HT-29 (cell line): Measurements from ENCODE around the gene LRRC56. TPM values are rescaled to one million over a fixed set of nuclear protein-coding genes. Genes with fewer than 3 reads are reported as not detected.
A peak's percentile ranks its signal among the peaks of the same experiment; 100 is the strongest.

Experiments
- DNase-seq: peaks from one replicate; pipeline ENCODE4 v3.0.0-alpha.2; 2015; ENCODE audit warnings: low spot score
- total RNA-seq: library from RNA; depleted of rRNA; stranded (reverse); fragments of >200 nt; shearing (Covaris generic); gene quantifications from 2 replicates; pipeline ENCODE4 v1.2.3, GENCODE V29; 2014

LRRC56 gene
- total RNA-seq, 1 experiment from 2014 or later, result 10.0 TPM

DNA sequence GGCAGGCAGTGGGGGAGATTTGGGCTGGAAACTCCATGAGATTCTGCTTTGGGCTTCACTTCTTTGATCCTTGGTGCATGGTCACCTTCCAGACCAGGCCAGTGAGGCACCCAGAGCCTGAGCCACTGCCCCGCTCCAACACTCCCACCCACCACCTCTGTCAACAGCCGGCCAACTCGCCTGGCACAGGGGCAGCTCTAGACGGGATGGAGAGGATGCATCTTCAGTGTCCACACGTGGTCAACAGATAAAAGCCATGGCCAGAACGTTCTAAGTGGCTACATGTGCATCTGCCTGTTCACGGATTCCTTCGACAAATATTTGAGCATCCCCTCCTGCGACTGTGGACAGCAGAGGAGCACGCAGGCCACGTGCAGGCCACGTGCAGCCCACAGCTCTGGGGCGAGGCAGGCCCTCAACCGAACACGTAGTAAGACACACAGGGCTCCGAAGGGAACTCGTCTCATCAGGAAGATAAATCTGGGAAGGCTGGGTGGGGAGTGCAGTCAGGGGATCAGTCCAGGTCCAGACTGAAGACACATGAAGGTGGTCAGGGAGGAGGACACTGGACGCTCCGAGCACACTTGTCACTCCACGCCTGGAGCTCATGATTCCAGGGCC lies 1.2 kb downstream of the LRRC56 start:
- no peak for DNase-seq

DNA sequence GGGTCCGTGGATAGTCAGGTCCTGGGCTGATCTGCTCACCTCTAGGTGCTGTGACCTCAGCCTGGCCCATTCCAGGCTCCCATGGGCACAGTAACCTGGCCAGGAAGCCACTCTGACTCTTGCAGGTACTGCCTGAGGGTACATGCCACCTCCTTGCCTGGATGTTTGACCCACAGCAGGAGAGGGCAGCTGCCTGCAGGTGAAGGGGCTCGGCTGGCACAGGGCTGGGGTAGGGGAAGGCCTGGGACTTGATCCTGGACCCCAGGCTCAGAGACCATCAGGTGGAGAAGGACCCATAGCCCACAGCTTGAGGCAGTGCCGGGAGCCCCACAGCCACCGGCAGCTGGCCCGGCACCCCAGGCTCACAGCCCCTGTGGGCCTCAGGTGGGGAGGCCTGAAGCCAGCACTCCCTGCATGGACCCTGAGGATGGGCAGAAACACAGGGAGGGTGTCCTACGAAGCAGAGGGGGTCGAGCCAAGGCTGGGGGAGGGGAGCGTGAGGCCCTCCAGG lies 2.7 kb downstream of the LRRC56 start:
- no peak for DNase-seq

DNA sequence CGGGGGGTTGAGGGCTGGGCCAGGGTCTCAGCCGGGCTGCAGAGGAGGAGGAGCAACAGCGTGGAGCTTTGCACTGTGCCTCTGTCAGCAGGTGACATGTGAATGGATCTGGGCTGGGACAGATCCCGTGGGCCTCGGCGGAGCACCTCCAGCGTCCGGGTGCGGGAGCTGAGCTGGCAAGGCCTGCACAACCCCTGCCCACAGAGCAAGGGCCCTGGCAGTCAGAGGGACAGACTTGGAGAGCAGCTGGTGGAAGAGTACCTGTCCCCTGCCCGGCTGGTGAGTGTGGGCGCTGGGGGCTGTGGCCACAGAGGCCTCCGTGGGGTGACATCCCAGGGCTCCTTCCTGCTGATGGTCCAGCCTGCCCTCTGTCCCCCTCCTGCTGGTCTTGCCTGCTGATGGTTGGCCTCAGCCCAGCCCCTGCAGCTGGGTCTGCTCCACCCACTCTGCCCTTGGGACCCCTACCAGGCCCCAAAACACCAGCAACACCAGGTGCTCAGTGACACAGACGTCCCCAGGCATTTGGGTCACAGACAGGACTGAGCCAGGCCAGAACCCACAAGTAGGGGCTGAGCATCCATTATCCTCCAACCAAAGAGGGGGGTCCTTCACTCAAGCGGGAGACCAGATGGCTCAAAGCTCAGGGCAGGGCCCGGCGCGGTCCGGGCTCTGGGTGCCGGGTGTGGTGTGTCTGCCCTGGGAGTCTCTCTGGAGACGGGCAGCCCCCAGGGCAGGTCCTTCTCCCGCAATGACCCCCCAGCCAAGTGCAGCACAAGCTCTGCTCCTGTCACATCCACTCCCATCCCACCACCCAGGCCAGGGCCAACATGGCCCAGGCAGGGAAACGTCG lies 3.5 kb downstream of the LRRC56 start:
- DNase-seq, result no peak

DNA sequence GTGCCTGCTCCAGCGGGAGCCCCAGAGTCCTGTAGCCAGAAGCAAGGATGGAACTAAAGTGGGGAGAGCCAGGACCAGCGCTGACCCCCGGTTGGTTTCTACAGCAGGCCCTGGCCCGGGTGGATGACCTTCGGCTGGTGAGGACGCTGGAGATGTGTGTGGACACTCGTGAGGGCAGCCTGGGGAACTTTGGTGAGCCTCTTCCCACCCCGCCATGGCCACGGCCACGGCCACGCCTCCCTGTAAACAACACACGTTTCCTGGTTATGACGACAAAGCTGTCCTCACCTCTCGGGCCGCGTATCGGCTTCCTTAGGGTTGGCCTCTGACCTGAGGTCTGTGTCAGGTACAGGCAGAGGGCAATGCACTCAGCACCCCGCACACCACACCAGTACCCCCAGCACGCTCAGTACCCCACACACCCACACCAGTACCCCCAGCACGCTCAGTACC lies 4.1 kb downstream of the LRRC56 start:
- no peak for DNase-seq

DNA sequence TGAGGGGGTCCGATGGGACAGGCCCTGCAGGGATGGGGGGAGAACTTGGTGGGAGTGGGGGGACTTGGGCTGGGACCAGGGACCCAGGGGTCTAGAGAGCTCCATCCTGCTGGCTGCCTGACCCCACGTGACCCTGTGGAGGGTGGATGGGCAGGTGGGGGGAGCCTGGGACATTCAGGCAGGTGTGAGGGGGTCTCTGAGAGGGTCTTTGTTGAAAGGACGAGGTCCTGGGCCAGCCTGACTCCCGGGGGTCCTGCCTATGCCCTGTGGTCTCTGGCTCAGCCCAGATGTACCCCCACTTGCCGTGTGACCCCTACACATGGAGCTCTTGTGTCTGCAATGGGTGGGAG lies 7.5 kb downstream of the LRRC56 start:
- no peak for DNase-seq

GRCh38 chr11:545171-545570 lies 7.8 kb downstream of the LRRC56 start:
- no peak for DNase-seq

DNA sequence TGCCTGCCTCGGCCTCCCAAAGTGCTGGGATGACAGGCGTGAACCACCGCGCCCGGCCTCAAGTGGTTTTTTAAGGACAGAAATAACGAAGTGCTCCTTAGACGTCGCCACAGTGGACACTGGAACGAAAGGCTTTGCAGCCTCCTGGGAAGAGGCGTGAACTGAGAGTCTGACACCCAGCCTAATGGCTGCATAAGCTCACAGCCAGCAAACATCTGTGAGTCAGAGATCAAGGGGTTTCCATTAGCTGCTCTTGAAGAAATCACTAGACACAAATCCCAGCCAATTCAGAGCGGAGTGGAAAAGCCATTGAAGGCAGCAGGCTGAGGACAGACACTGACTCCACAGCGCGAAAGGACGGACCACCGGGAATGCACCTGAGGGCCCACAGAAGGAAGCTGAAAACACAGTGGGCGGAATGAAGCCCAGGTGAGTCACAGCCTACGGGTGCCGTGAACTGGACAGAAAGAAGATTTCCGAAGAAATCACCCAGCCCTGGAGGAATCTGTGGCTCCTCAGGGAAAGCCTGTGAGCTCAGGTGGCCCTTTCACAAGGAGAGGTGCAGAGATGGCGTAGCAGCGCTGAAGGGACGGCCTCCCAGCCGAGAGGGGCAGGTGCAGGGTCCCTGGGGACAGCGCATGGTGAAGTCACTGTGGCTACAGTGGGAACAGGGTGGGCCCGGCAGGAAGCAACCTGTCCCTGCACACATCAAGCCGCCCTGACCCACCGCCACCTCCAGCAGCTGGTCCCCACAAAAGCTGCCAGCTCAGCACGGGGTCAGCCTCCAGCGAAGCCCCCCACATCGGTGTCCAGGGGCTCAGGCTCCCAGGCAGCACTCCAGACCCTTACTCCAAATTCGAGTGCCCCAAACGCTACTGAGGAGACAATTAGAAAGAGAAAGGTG lies 11.6 kb downstream of the LRRC56 start:
- no peak for DNase-seq

DNA sequence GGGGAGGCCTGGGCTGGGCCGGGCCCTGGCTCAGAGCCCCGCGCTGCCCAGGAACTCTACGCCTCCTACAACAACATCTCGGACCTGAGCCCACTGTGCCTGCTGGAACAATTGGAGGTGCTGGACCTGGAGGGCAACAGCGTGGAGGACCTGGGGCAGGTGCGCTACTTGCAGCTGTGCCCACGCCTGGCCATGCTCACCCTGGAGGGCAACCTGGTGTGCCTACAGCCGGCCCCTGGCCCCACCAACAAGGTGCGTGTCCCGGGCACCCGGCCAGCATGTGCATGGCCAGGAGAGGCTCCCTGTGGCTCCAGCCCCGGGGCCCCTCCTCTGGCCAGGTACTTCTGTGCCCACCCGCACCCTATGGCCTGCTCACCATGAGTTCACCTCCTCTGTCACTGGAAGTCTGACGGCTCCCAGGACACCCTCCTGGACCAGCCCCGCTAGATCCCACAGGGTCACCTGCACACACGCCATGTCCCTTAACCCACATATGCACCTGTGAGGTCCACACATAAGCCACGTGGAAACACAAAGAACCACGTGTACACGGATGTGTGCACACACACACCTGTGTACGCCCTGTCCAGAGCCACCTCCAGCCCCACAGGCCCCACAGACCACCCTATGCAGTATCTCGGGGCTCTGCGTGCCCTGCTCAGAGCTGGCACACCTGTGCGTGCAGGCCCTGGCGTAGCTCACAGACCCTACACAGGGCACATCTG lies 12.9 kb downstream of the LRRC56 start:
- DNase-seq, result no peak

- DNase-seq, result no peak
Measured at GRCh38 chr11:550746-551085, 13.4 kb downstream of the LRRC56 start.

DNA sequence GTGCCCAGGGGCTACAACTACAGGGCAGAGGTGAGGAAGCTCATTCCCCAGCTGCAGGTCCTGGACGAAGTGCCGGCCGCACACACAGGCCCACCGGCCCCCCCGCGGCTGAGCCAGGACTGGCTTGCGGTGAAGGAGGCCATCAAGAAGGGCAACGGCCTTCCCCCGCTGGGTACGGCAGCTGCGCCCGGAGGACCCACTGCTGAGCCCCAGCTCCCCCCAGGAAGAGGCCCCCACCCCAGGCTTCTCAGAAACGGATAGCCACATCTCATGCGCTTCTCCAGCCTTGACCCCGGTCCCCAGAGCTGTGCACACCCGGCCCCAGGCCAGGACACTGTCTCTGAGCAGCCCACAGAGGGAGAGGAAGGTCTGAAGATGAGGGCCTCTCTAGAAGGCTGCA lies 13.8 kb downstream of the LRRC56 start:
- no peak for DNase-seq

DNA sequence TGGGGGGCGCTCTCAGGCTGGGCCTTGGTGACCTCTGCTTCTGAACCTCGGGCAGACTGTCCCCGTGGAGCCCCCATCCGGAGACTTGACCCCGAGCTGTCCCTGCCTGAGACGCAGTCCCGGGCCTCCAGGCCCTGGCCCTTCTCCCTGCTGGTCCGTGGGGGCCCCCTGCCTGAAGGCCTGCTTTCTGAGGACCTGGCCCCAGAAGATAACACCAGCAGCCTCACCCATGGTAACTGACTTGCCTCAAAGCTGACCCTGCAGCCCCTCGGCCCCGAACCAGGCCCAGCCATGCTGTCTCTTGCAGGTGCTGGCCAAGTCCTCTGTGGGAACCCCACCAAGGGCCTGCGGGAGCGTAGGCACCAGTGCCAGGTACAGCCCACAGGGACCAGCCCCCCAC lies 14.3 kb downstream of the LRRC56 start:
- DNase-seq, result no peak

DNA sequence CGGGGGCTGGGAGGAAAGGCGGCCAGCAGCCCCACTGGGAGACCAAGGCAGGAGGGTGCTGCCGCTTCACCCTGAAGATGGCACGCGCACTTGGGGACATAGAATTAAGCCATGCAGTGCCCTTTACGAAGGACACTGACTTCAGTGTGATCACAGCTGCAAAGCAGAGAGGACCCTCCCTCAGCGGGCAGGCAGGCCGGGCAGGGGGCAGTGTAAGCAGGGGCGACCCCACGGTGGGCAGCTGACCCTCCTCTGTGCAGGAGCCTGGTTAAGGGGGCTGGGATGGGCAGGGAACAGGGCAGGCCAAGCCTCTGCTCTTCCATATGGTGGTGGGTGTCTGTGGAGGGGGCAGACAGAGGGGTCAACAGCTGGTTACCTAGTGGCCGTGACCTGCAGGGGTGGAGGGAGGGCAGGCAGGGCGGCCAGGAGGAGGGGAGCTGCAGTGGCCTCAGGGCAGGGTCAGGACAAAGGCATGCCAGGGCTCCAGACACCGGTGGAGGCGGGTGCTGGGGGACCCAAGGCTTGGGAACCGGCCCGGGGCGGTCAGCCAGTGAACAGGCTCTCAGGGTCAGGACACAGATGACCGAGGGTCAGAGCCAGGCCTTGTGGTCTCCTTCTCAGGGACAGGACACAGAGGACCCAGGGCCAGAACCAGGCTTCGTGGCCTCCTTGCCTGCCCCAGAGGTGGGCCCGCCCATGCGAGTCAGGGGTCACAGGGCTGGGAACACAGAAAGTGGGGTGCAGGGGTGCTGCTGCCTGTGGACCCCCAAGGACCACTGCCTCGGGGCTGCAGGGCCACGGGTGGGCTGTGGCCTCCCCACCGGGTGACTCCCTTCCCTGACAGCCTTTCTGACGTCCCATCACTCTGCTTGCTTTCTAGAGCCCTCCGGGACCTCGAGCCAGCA lies 16.0 kb downstream of the LRRC56 start:
- no peak for DNase-seq

- DNase-seq, result no peak
Measured at GRCh38 chr11:553988-554340, 16.6 kb downstream of the LRRC56 start.

GRCh38 chr11:554428-555226 lies 17.3 kb downstream of the LRRC56 start:
- DNase-seq, result peak; percentile 81

- DNase-seq, result no peak
Measured at GRCh38 chr11:555227-555779, 18.0 kb downstream of the LRRC56 start.

- DNase-seq, result peak; percentile 61
Measured at GRCh38 chr11:555780-556661, 18.7 kb downstream of the LRRC56 start.

DNA sequence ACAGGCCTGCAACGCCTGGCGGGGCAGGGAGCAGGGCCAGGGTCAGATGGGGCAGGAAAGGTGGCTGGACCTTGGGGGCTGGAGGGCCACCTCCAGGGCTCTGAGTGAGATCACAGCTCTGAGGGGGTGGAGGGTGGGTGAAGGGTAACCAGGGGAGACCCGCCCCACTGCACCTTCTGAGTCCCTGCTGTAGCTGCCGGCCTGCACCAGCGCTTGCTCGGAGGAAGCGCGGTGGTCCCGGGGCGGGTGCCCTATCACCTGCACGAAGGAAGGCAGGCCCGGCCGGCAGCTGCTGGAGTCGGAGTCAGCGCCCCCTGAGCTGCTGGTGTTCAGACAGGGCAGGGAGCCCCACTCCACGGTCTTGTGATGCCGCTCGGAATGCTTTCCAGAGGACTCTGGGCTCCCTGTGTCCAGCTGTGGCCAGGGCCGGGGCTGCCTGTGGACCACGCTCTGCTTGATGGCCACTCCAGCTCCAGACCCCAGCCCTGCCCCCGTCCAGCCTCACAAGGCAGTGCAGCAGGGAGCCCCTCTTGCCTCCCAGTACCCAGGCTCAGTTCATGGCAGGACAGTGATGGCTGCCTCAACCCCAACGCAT lies 19.4 kb downstream of the LRRC56 start:
- DNase-seq, result no peak
